ENCODE results near the gene LPO. TPM values are rescaled to one million over a fixed set of nuclear protein-coding genes. Genes with fewer than 3 reads are reported as not detected.

Gene LPO
- total and polyA plus RNA-seq, 2 donors (not counting 3 experiments of a cell fraction or from before 2014, with no cell fraction given) = not detected

DNA sequence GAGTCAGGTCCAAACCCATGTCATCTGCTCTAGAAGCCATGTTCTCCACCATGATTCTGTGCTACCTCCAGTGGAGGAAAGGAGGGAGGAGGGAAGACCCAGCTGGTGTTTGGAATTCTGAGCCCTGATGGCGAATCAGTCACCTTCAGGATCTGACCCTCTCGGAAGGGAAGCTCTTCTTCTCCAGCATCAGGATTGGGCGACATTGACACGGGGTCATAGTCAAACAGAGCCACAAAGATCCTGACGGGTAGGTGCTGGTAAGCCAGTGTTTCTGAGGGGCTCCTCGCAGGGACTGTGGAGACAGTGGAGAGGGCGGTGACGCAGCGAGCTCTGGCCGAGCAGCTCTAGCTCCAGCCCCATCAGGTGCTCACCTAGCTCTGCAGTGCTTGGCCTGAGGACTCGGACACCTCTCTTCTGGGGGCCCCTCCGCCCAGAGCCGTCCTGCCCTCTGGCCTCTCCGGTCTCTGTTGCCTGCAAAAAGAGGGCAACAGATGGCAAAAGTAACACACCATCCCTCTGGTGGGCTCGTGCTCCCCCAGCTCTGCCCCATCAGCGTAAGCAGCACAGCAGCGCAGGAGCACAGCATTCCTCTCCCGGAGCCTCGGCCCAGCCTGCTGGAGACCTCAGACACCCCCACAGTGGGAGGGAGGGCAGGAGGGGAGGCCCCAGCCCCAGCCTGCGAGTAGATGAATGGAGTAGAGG is 69.2 kb downstream of the LPO start:
- H2AFZ ChIP-seq (ENCODE audit: low read depth, low read length) = no peak overlapping the region
- dilution Hi-C loops (cut with MboI; ENCODE audit: extremely low pct_ligation_motif_present, low sequenced_read_pairs) = no loop called here
- intact Hi-C loops (cut with micrococcal nuclease) = loop anchor here (1.0 kb wide), 1 partner anchor 140 kb away; no protein-coding TSS in a partner anchor
- no peak overlapping the region for H3K9ac ChIP-seq (replicated peaks; ENCODE audit: extremely low read depth, insufficient read depth, low read length)
- H3K36me3 ChIP-seq (ENCODE audit: control insufficient read depth in 2 of 2, extremely low read depth in 1 of 2, insufficient read depth in 2 of 2, low read length in 2 of 2) = no peaks in the 10 kb centered on the region
- ChIA-PET CTCF (interaction anchor here (0.8 to 2.8 kb wide), 9 partner anchors 10 to 143 kb away, joined by 3 to 26 read pairs (median 3); partner anchors contain the start of genes RNF43, SUPT4H1 and TSPOAP1), POLR2A (no interaction called here)
- DNase-seq (ENCODE audit: low read depth, low spot score) (no peak), FAIRE-seq (no peak)
- no peaks in the 10 kb centered on the region for H3K79me2 ChIP-seq (ENCODE audit: control insufficient read depth, insufficient read depth, low read length)
- no peak overlapping the region for H3K4me2 ChIP-seq (ENCODE audit: insufficient read depth, low read length)
- H3K4me3 ChIP-seq (replicated peaks in 1 of 3; ENCODE audit: insufficient read depth in 1 of 3, low read depth in 1 of 3, low read length in 3 of 3) = no peak overlapping the region
- no peaks in the 10 kb centered on the region for H3K9me3 ChIP-seq (replicated peaks; ENCODE audit: control insufficient read depth, insufficient read depth, low read length)
- no peaks in the 10 kb centered on the region for H3K27me3 ChIP-seq (ENCODE audit: control insufficient read depth in 2 of 2, insufficient read depth in 2 of 2, low read length in 2 of 2)
- H4K20me1 ChIP-seq (replicated peaks; ENCODE audit: control insufficient read depth, extremely low read depth, insufficient read depth, low read length) = no peaks in the 10 kb centered on the region
- H3K4me1 ChIP-seq (ENCODE audit: control insufficient read depth, extremely low read depth, insufficient read depth, low read length) = no peaks in the 10 kb centered on the region
- TF ChIP-seq EZH2 (IDR thresholded peaks at IDR 0.05; ENCODE audit: borderline replicate concordance, low read depth, low read length, severe bottlenecking) (no peak), GATA2 (IDR thresholded peaks at IDR 0.05; ENCODE audit: insufficient read depth, insufficient read length, low read depth, low read length) (no peak), CTCF (IDR thresholded peaks at IDR 0.05; ENCODE audit: extremely low read depth in 1 of 2, insufficient read depth in 1 of 2, low read depth in 1 of 2, low read length in 2 of 2) (no peak)
- BruUV-seq (replicated peaks) = no TSS peak
- no peaks in the 10 kb centered on the region for H3K9me1 ChIP-seq (replicated peaks; ENCODE audit: control insufficient read depth, extremely low read depth, insufficient read depth, low read length)
- H3K27ac ChIP-seq (ENCODE audit: insufficient read depth, low read depth, low read length) = no peak overlapping the region

Measured in endothelial cell of umbilical vein (primary cell).